ENCODE measurements around the gene DTX1.

Gene DTX1
- 0.82 to 2.2 reads per million in 2 donors for total RNA-seq

DNA sequence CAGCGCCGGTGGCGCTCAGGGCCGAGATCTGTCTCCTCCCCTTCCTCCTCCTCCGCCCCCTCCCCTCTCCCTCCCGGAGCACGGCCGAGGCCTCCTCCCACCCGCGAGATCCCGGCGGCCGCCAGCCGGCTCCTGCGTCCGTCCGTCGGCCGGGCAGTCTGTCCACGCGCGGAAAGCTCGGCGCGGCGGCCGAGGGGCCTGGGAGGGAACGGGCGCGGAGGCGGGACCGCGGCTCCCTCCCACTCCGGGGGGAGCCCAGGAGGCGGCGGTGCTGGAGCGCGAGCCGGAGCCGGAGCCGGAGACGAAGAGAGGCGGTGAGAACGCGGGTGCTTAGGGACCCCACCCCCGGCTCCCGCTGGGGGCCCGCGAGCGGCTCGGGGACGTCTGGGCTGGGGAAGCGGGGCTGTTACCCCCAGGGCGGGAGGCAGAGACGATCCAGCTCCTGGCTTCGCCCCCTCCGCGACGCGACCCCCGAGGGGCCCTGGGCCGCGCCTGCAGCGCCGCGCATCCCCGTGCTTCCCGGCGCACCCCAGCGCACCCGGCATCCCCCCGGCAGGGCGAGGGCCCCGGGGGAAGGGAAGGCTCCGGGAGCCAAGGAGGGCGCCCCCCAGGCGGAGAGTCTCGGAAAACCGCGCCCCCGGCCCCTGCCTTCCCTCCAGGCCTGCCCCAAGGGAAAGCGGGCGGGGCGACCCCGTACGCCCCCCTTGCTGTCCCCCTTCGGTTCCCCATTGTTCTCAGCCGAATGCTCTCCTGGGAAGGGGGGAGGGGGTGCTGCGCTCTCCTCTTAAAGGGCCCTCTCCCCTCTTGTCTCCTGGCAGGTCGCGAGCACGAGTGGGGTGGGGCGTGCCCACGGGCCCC is at the start of gene DTX1:
Gene DTX1 (plus strand): TSS at position 100 of the 858 bp plus-strand sequence. CDS start 1,463 bp downstream, outside the sequence.
- no peak for DNase-seq

DNA sequence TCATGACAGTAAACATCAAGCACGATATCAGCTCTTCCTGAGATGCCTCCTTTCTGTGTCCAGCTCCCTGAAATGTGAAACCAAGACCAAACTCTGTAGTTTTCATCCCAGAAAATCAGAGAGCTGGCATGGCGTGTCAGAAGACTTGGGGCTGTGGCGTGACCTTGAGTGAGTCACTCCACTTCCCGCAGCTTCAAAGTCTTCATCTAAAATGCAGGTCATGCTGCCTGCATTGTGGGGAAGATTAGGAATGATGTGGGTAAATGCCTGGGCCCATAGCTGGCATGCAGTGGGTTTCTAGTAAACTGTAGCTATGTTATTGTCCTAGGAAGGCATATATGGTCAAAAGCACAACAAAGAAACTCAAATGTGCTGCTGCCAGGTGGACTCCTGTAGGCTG is 49.4 kb upstream of the DTX1 start:
- no peak for DNase-seq

DNA sequence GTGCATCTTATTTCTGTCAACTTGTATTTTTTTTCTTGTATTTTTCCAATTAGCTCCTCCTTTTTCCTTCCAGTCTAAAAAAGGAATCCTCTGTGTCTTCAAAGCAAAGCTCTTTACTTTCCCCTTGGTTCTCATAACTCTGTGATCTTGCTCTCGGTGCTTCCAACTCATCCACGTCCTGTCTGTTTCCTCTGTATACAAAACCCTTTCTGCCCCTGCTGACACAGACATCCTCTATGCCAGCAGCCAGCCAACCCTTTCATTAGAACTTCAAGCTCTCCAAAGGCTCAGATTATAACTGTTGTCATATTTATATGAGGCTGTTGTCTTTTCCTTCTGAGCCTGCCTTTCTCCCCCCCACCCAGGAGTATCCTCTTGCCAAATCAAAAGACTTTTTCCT is 45.8 kb upstream of the DTX1 start:
- DNase-seq, result no peak

DNA sequence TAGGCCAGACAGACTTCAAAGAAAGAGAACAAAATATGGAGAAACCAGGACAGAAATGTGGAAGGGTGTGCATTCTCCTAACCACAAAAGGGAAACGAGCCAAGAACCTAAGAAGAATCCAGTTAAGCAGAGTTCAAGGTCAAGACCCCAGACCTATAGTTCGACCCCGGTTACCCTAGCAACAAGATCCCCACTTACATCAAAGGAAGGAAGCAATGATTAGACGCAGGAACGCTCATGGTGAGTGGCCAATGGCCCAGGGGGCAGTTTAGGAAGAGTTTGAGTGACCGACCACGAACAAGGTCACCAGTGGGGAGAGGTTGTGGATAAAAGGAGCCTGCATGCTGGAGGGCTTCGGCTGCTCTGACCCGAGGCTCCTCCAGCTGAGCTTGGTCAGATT is 42.0 kb upstream of the DTX1 start:
- no peak for DNase-seq

DNA sequence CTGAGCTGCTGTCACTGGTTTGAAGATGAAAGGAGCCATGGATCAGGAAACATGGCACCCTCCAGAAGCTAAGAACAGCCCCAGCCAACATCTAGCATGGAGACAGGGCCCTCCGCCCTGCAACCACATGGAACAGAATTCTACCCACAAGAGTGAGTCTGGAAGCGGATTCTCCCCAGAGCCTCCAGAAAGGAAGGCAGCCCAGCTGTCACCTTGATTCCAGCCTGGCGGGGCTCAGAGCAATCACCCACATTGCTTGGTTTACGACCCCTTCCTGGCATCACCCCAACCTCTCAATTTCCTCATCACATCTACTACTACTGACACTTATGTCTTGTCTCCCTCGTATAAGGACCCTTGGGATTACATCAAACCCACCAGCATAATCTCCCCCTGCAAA is 39.7 kb upstream of the DTX1 start:
- DNase-seq, result no peak

DNA sequence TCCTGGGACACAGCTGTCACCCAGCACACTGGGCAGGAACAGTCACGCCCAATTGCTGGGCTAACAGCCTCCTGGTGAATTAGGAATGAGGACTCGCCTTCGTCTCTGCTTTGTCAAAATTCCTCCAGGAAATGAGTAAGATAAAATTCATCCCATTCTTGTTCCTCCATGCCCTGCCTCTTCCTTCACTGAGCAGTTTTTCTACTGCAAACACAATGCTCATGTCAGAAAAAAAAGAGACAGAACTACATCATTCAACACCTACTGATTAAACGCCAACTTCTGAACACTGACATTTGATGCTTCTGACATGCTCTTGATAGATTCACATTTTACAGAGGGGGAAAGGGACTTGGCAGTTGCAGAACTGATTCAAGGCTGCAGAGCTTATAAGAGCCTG is 37.5 kb upstream of the DTX1 start:
- DNase-seq, result no peak

DNA sequence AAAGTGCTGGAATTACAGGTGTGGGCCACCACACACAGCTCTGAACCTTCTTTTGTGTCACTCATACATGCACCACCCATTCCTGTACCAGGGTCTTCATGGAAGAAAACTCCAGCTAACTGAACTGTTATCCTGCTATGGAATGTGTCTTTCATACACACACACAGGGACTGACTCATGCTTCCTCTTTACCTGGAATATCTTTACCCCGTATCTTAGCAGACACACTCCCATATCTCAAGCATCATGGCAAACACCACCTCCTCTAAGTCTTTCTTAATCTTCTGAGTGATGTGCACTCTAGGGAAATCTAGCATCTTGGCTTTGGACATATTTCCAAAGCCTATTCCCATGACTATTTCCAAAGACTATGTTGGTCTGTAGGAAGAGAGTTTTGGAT is 35.0 kb upstream of the DTX1 start:
- DNase-seq, result no peak

DNA sequence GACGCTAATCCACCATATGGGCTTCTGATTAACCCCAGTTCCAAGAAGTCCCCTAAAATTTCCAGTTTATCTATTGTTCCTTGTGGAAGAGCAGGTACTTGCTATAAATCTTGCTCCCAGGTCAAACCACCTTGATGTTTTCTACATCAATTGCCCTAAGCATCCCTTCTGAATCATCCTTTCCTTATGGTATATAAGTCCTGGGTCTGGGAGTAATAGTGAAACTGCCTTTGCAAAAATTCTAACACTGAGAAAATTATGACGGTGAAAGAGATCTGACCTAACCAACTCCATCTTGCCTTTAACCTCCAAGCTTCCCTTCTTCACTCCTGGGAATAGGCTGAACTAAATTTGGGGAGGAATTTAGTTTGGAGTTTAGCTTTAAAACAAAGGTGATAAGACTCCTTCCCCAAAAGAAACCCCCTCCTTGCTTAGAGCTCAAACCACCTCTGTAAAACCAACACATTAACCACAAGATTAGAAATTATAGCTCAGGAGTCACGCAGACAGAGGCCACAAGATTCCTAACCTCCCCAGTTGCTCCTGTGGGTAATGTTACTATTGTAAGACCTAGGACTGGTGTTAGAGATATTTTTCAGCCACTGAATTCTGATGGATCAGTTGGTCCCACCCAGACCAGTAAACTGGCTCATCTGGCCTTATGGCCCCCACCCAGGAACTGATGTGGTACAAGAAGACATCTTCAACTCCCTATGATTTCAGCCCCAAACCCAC is 33.8 kb upstream of the DTX1 start:
- DNase-seq, result no peak

DNA sequence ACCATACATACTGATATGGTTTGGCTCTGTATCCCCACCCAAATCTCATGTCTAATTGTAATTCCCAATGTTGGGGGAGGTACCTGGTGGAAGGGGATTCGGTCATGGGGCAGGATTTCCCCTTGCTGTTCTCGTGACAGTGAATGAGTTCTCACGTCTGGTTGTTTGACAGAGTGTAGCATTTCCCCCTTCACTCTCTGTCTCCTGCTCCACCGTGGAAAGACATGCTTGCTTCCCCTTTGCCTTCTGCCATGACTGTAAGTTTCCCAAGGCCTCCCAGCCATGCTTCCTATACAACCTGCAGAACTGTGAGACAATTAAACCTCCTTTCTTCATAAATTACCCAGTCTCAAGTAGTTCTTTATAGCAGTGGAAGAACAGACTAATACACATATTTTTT is 28.8 kb upstream of the DTX1 start:
- DNase-seq, result no peak

DNA sequence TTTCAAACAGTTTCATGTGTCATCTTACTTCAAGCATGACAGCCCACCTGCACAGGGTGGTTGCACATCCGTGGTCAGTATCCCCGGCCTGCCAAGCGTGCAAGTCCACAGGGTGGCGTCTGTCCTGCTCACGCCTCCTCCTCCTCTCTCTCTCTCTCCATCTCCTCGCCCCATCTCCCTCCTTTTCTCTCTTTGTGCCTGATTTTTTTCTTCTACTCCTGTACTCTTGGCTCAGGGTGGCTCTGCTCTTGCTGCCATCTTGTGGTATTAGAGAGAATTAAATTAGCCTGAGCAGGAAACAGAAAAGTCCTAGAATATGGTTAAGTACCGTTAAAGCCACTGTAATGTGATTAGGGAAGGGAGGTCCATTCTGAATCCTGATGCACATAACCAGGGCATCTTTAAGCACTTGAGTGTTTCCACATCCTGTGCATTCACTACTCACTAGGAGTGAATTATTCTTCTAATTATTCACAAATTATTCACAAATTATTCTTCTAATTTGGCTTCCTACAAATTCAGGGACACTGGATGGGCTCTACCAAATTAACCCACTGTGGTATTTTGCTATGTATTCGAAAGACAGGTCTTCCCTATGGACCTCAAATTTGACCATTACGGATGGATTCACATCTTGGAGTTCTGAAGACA is 25.5 kb upstream of the DTX1 start:
- no peak for DNase-seq

DNA sequence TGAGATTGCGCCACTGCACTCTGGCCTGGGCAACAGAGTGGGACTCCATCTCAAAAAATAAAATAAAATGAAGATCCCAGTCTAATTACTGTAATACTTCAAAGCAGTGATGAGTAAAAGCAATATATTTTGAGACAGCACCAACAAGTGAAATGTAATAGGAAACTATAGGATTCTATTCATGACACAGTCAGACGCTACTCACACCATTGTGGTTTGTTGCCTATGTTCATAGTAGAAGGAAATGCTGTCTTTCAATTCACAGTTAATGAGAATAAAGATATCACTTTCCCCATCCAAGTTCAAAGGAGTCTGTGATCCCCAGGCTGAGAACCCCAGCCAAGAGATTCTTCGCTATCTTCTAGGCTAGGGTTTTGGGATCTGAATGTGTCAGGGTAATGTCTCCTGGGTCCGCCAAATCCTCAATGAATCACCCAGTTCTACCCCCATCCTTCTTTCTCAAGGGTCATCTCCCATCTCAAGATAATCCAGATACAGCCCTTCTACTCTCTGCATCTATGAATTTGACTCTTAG is 16.6 kb upstream of the DTX1 start:
- DNase-seq, result no peak

DNA sequence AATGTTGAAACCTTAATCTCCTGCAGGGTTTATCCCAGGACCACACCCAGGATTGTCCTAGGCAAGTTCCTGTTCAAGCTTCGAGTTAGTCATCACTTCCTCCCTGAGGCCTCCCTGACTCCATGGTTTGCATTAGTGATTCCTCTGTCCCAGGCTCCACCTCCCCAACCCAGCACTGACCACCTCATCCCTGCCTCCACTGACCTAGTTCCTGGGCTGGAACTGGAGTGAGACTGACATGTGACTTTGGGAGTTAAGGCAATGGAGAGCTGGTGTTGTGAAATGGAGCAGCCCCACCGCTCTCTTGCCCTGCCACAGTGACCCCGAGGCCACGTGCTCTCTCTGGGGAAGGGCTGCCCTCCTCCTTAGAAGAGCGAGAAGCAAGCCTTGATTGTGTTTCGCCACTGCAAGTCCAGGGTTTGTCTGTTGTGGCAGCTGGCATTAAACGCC is 15.8 kb upstream of the DTX1 start:
- no peak for DNase-seq

DNA sequence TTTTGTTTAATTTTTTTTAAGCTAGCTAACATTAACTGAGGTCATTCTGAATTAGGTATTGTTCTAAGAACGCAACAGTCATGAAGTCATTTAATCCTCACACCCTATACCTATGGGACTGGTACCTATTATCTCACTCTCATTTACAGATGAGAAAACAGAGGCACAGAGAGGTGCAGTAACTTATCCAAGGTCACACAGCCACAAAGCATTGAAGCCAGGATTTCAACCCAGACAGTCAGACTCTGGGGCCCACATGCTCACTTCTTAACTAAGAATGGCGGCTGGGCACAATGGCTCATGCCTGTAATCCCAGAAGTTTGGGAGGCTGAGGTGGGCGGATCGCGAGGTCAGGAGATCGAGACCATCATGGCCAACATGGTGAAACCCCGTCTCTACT is 15.0 kb upstream of the DTX1 start:
- no peak for DNase-seq

DNA sequence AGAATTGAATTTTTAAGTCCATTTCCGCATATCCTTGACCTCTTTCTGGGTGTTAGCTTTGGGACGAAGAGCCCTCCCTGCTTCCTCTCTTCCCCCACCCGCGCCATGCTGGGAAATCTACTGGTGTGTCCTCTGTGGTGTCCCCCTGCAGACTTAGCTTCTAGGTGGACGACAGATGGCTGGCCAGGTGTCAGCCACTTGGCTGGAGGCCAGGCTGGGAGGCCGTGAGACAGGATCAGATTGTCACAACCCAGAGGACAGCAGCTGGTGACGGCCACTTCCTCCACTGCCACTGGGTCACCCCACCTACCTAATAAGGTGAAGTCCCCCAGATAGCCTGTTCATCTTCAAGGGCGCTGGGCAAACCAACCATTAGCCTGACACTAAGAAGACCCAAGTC is 13.3 kb upstream of the DTX1 start:
- DNase-seq, result no peak

DNA sequence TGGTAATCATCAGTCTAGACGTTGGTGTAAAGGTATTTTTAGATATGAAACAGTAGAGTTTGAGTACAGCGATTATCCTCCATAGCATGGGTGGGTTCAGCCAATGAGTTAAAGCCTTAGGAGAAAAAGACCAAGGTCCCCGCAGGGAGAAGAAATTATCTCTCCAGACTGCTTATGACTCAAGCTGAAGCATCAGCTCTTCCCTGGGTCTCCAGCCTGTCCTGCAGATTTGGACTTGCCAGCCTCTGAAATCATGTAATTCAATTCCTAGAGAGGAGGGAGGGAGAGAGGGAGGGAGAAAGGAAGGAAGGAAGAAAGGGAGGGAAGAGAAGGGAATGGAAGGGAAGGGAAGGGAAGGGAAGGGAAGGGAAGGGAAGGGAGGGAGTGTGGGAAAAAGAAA is 12.0 kb upstream of the DTX1 start:
- DNase-seq, result no peak

DNA sequence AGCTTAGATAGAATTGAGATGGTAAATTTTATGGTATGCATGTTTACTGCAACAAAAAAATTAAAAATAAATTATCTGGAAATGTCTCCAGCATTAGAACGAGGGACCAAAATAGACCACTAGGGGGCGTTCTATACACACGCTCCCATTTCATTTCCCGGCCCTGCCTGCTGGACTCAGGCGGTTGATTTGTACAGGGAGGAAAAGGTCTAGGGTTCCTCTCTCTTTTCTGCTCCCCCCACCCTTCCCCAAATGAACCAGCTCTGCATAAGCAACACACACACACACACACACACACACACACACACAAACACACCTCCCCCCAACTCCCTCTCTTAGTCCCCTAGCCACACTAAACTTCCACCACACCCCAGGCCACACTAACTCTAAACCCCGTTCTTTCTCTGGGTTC is 7.8 kb upstream of the DTX1 start:
- no peak for DNase-seq

DNA sequence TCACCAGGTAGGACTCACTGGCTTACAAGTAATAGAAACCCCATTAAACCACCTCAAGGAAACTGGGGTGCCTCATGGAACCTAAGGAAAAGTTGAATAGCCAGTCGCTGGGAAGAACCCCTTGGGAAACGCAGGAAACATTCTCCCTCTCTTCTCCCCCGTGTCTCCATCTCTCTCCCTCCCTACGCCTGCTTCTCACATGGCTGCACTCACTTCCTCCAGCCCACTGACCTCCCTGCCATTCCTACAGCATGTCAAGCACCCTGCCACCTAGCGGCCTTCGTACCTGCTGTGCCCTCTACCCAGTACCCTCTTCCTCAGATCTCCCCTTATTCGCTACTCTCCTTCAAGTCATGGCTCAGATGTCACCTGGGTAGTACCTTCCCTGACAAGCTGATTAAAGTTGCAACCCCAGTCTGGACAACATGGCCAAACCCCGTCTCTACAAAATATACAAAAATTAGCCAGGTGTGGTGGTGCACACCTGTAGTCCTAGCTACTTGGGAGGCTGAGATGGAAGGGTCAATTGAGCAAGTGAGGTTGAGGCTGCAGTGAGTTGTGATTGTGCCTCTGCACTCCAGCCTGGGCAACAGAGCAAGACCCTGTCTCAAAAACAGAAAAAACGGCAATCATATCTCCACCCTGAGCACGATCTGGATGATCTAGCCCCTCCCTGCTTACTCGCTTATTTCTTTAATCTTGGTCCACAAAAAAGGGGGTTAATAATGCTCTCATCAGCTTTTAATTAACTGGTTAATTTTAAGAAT is 6.4 kb upstream of the DTX1 start:
- no peak for DNase-seq

DNA sequence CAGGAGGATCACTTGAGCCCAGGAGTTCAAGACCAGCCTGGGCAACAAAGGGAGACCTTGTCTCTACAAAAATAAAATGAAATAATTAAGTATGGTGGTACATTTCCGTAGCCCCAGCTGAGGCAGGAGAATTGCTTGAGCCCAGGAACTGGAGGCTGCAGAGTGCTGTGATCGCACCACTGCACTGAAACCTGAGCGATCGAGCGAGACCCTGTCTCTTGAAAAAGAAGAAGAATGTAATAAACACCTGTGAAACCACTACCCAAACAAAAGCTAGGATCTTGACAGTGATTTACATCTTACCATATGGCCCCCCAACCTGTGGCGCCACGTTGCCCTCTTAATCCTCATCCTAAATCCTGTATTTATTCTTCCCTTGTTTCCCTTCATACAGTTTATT is 5.7 kb upstream of the DTX1 start:
- DNase-seq, result no peak

DNA sequence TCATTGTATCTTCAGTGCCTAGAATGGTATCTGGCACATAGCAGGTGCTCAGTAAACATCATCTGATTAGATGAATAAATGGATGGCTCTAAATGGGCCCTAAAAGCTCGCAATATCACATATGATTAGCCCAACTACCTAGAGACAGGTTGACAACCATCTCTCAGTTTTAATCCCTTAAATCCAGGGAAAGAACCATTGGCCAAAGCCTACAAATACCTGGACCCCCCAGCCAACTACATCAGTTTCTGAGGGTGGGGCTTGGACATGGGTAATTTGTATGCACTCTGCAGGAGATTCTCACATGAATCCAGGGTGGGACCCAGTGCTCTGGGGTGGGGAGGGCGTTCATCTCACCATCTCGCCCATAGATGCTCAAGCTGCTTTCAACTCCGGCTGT is 4.8 kb upstream of the DTX1 start:
- no peak for DNase-seq

DNA sequence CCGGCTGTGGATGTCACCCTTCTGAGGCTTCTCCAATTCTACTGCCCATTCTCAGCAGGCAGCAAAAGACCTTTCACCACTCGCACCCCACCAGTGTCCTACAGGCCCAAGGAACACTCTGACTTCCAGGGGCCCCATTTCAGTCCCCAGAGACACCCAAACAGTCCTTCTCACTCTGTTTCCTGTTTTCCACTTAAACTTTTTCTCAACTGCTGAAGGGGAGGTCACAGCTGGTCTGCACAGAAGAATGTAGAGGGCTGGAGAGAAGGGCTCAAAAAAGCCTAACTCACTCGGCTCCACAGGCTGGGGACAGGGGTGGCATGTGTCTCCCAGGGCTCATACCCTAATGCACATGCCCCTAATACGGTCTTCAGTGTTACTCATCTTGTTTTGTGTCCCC is 4.2 kb upstream of the DTX1 start:
- no peak for DNase-seq

DNA sequence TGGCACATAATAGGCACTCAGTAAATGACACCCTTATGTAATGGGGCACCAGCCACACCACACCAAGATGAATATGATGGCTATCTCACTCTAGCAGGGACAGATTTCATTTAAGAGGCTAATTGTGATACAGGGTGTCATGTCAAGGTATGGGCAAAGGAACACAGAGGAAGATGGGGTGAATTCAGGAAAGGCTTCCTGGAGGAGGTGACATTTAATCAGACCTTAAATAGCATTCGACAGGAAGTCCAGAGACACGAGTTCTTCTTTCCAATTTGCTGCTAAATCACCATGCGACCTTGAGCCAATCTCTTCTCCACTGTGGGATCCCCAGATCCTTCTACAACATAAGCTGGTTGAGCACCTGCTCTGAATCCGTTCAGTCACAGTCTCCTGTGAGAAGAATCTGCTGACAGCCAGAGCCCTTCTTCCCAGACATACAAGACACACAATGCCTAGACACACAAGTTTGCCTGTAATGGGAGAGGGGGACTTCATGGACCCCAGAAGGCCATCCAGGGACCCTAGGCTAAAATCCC is 1.5 kb upstream of the DTX1 start:
- DNase-seq, result no peak

Measured in activated gamma-delta T cell (primary cell).